ENCODE measurements around the gene PIKFYVE. TPM values are rescaled to one million over a fixed set of nuclear protein-coding genes. Genes with fewer than 3 reads are reported as not detected.

The PIKFYVE gene
- total RNA-seq, 1 experiment from 2014 or later: 34.8 TPM

GRCh38 chr2:208311954-208312353 lies 45.9 kb downstream of the PIKFYVE start:
- ATAC-seq (no peak), DNase-seq (ENCODE audit: low read depth, low spot score) (no peak)
- H3K27me3 ChIP-seq (ENCODE audit: control insufficient read depth, insufficient read depth, low read length): no peaks in the 10 kb centered on the region
- no peak overlapping the region for H3K4me3 ChIP-seq (ENCODE audit: low read depth in 2 of 2, low read length in 2 of 2)
- H3K4me1 ChIP-seq (ENCODE audit: control insufficient read depth, insufficient read depth, low read length): no peaks in the 10 kb centered on the region
- CTCF ChIA-PET: no interaction called here
- TF ChIP-seq REST (IDR thresholded peaks at IDR 0.05; ENCODE audit: insufficient read depth in 1 of 2, low read depth in 2 of 2, low read length in 1 of 2) (no peak), TCF7L2 (IDR thresholded peaks at IDR 0.05; ENCODE audit: low read depth, low read length) (no peak), SIN3A (IDR thresholded peaks at IDR 0.05; ENCODE audit: borderline replicate concordance, insufficient read depth, low read depth, low read length) (no peak), CTCF (IDR thresholded peaks at IDR 0.05) (no peak)
- in situ Hi-C loops (cut with HindIII; ENCODE audit: low pct_unique_long_range_greater_than_20kb, low sequenced_read_pairs): no loop called here
- intact Hi-C loops (cut with micrococcal nuclease; ENCODE audit: unreplicated experiment): no loop called here
- POLR2A ChIA-PET: no interaction called here
- peaks cover 13% of the 10 kb centered on the region for H3K36me3 ChIP-seq (ENCODE audit: control insufficient read depth, insufficient read depth, low read length)
- no peaks in the 10 kb centered on the region for H3K9me3 ChIP-seq (ENCODE audit: control insufficient read depth, insufficient read depth, low read depth, low read length)
- H3K27ac ChIP-seq (ENCODE audit: low read length): no peak overlapping the region
- BruUV-seq (replicated peaks): no TSS peak

GRCh38 chr2:208315081-208315788 lies 49.2 kb downstream of the PIKFYVE start:
- DNase-seq (ENCODE audit: low read depth, low spot score) (no peak), ATAC-seq (no peak)
- no peak overlapping the region for H3K27ac ChIP-seq (ENCODE audit: low read length)
- no peaks in the 10 kb centered on the region for H3K4me1 ChIP-seq (ENCODE audit: control insufficient read depth, insufficient read depth, low read length)
- ChIA-PET POLR2A (no interaction called here), CTCF (no interaction called here)
- H3K27me3 ChIP-seq (ENCODE audit: control insufficient read depth, insufficient read depth, low read length): no peaks in the 10 kb centered on the region
- no peak overlapping the region for H3K4me3 ChIP-seq (ENCODE audit: low read depth in 2 of 2, low read length in 2 of 2)
- no peaks in the 10 kb centered on the region for H3K9me3 ChIP-seq (ENCODE audit: control insufficient read depth, insufficient read depth, low read depth, low read length)
- no peak for TF ChIP-seq CTCF (IDR thresholded peaks at IDR 0.05)
- TF ChIP-seq SIN3A (IDR thresholded peaks at IDR 0.05; ENCODE audit: borderline replicate concordance, insufficient read depth, low read depth, low read length): no peak
- no peak for TF ChIP-seq POLR2AphosphoS5 (IDR thresholded peaks at IDR 0.05; ENCODE audit: low read depth, low read length)
- TF ChIP-seq REST (IDR thresholded peaks at IDR 0.05; ENCODE audit: insufficient read depth in 1 of 2, low read depth in 2 of 2, low read length in 1 of 2): no peak
- H3K36me3 ChIP-seq (ENCODE audit: control insufficient read depth, insufficient read depth, low read length): peaks cover 18% of the 10 kb centered on the region
- intact Hi-C loops (cut with micrococcal nuclease; ENCODE audit: unreplicated experiment) (no loop called here), in situ Hi-C loops (cut with HindIII; ENCODE audit: low pct_unique_long_range_greater_than_20kb, low sequenced_read_pairs) (no loop called here)
- BruUV-seq (replicated peaks): no TSS peak
